Lower leg skin (tissue), 3 donors: ENCODE data around the gene PYGB.

Experiments used
- CTCF ChIP-seq, 3 donors: fragments of 450-650 bp; IDR thresholded peaks; one replicate each; pipeline ENCODE4 v1.5.1; 2016; ENCODE audit warnings: antibody characterized with exemption in 3 of 3, mild to moderate bottlenecking in 3 of 3, moderate library complexity in 2 of 3
- POLR2A ChIP-seq, 2 donors: fragments of 450-650 bp; IDR thresholded peaks; one replicate each; pipeline ENCODE4 v1.6.1; 2016 to 2017; ENCODE audit warnings: antibody characterized with exemption in 2 of 2, mild to moderate bottlenecking in 1 of 2, moderate library complexity in 1 of 2

- TF ChIP-seq POLR2A (IDR thresholded peaks at IDR 0.05): no peak
- TF ChIP-seq CTCF (IDR thresholded peaks at IDR 0.05): no peak
Measured at GRCh38 chr20:25282796-25283195, 34.9 kb downstream of the PYGB start.
